Endodermal cell (in vitro differentiated cells): ENCODE measurements around the gene LRRC36. TPM values are rescaled to one million over a fixed set of nuclear protein-coding genes. Genes with fewer than 3 reads are reported as not detected.

Experiments
- DNase-seq: peaks from one replicate; pipeline ENCODE4 v3.0.0-alpha.2; 2017
- H3K27ac ChIP-seq: 2 replicates; pipeline ENCODE4 v1.5.1; 2013; ENCODE audit warnings: mild to moderate bottlenecking, low read depth, low read length, moderate library complexity
- H3K27me3 ChIP-seq: 2 replicates; pipeline ENCODE4 v1.6.1; 2013; ENCODE audit warnings: mild to moderate bottlenecking, low read length, moderate library complexity; ENCODE audit not compliant: insufficient read depth, control insufficient read depth, poor library complexity, severe bottlenecking
- H3K36me3 ChIP-seq: 2 replicates; pipeline ENCODE4 v1.7.0; 2013; ENCODE audit warnings: mild to moderate bottlenecking, low read length, moderate library complexity; ENCODE audit not compliant: control insufficient read depth, insufficient read depth
- H3K4me1 ChIP-seq: one replicate; pipeline ENCODE4 v1.7.0; 2013; ENCODE audit warnings: low read length; ENCODE audit not compliant: control insufficient read depth, insufficient read depth
- H3K4me3 ChIP-seq: 2 replicates; pipeline ENCODE4 v1.5.1; 2013; ENCODE audit warnings: mild to moderate bottlenecking, low read length, moderate library complexity
- H3K9ac ChIP-seq: 2 replicates; pipeline ENCODE4 v1.6.1; 2013; ENCODE audit warnings: mild to moderate bottlenecking, low read length, moderate library complexity; ENCODE audit not compliant: poor library complexity, severe bottlenecking; ENCODE audit errors: extremely low read depth
- H3K9me3 ChIP-seq: 2 replicates; pipeline ENCODE4 v1.6.1; 2013; ENCODE audit warnings: mild to moderate bottlenecking, low read length, moderate library complexity; ENCODE audit not compliant: control insufficient read depth
- H3K27ac Mint-ChIP-seq: 2 replicates; pipeline ENCODE4 v1.8.0; 2020; ENCODE audit warnings: mixed read lengths
- H3K27me3 Mint-ChIP-seq: 2 replicates; pipeline ENCODE4 v1.8.0; 2021; ENCODE audit warnings: mild to moderate bottlenecking, mixed read lengths; ENCODE audit not compliant: insufficient read depth
- H3K36me3 Mint-ChIP-seq: 2 replicates; pipeline ENCODE4 v1.8.0; 2020; ENCODE audit warnings: low read depth, mixed read lengths
- H3K4me1 Mint-ChIP-seq: 2 replicates; pipeline ENCODE4 v1.8.0; 2020; ENCODE audit warnings: mixed read lengths
- H3K4me3 Mint-ChIP-seq: 2 replicates; pipeline ENCODE4 v1.8.0; 2020; ENCODE audit warnings: mild to moderate bottlenecking, moderate library complexity, mixed read lengths
- H3K9me3 Mint-ChIP-seq: 2 replicates; pipeline ENCODE4 v1.8.0; 2020; ENCODE audit warnings: mild to moderate bottlenecking, mixed read lengths
- WGBS, 2 experiments: methylation state at CpG; one replicate each; pipeline versions ENCODE4 v1.1.5 to v1.1.7; 2013; ENCODE audit warnings: missing lambda C conversion rate in 2 of 2, mixed read lengths in 1 of 2; ENCODE audit not compliant: insufficient coverage in 1 of 2, insufficient read length in 1 of 2; 5-methylcytosine and 5-hydroxymethylcytosine counted together
- total RNA-seq, 2 donors: library from RNA; stranded (reverse); fragmentation: NEBNext Ultra II Directional in 1 of 2; extraction: Animal tissue kit (Norgen Biotek cat#: 25700) in 1 of 2; gene quantifications; 2 replicates in 1 of 2; 3 replicates in 1 of 2; pipeline ENCODE4 v1.2.1, GENCODE V29; 2021
- TF ChIP-seq, protein P1 (sequence below): fragments of 200-600 bp; sonication (generic); conservative IDR thresholded peaks from 2 replicates; pipeline ENCODE4 v1.5.0; 2021; ENCODE audit warnings: antibody characterized with exemption, mild to moderate bottlenecking

Gene LRRC36
- total RNA-seq, 2 donors from 2014 or later: 0.73 TPM; not detected in 1

GRCh38 chr16:67298277-67298676, 28.3 kb upstream of the LRRC36 start:
- Mint-ChIP-seq H3K27ac (no peak overlapping the region), H3K9me3 (no peaks in the 10 kb centered on the region), H3K4me3 (no peak overlapping the region), H3K4me1 (peaks cover 3% of the 10 kb centered on the region), H3K36me3 (no peaks in the 10 kb centered on the region), H3K27me3 (peaks cover 33% of the 10 kb centered on the region)
- peaks cover 8% of the 10 kb centered on the region for H3K4me1 ChIP-seq
- TF ChIP-seq, protein P1, sequence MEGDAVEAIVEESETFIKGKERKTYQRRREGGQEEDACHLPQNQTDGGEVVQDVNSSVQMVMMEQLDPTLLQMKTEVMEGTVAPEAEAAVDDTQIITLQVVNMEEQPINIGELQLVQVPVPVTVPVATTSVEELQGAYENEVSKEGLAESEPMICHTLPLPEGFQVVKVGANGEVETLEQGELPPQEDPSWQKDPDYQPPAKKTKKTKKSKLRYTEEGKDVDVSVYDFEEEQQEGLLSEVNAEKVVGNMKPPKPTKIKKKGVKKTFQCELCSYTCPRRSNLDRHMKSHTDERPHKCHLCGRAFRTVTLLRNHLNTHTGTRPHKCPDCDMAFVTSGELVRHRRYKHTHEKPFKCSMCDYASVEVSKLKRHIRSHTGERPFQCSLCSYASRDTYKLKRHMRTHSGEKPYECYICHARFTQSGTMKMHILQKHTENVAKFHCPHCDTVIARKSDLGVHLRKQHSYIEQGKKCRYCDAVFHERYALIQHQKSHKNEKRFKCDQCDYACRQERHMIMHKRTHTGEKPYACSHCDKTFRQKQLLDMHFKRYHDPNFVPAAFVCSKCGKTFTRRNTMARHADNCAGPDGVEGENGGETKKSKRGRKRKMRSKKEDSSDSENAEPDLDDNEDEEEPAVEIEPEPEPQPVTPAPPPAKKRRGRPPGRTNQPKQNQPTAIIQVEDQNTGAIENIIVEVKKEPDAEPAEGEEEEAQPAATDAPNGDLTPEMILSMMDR: no peak
- DNase-seq: no peak
- no peaks in the 10 kb centered on the region for H3K9me3 ChIP-seq
- H3K27me3 ChIP-seq: no peaks in the 10 kb centered on the region
- WGBS, 2 experiments: 87 to 93% methylated on average over 9 of the region's 9 CpGs
- no peak overlapping the region for H3K4me3 ChIP-seq
- no peak overlapping the region for H3K27ac ChIP-seq
- no peak overlapping the region for H3K9ac ChIP-seq
- no peaks in the 10 kb centered on the region for H3K36me3 ChIP-seq

- no peaks in the 10 kb centered on the region for H3K9me3 ChIP-seq
- DNase-seq: no peak
- Mint-ChIP-seq H3K27me3 (peaks cover 30% of the 10 kb centered on the region), H3K4me3 (no peak overlapping the region), H3K36me3 (no peaks in the 10 kb centered on the region), H3K27ac (no peak overlapping the region), H3K4me1 (peaks cover 3% of the 10 kb centered on the region), H3K9me3 (no peaks in the 10 kb centered on the region)
- H3K36me3 ChIP-seq: no peaks in the 10 kb centered on the region
- TF ChIP-seq, protein P1: no peak
- no peak overlapping the region for H3K4me3 ChIP-seq
- no peak overlapping the region for H3K9ac ChIP-seq
- H3K27ac ChIP-seq: no peak overlapping the region
- 96 to 99% methylated on average over 9 to 15 of the region's 15 CpGs for WGBS, 2 experiments
- no peaks in the 10 kb centered on the region for H3K27me3 ChIP-seq
- peaks cover 8% of the 10 kb centered on the region for H3K4me1 ChIP-seq
Observed at GRCh38 chr16:67299269-67299668, 27.3 kb upstream of the LRRC36 start.

DNA sequence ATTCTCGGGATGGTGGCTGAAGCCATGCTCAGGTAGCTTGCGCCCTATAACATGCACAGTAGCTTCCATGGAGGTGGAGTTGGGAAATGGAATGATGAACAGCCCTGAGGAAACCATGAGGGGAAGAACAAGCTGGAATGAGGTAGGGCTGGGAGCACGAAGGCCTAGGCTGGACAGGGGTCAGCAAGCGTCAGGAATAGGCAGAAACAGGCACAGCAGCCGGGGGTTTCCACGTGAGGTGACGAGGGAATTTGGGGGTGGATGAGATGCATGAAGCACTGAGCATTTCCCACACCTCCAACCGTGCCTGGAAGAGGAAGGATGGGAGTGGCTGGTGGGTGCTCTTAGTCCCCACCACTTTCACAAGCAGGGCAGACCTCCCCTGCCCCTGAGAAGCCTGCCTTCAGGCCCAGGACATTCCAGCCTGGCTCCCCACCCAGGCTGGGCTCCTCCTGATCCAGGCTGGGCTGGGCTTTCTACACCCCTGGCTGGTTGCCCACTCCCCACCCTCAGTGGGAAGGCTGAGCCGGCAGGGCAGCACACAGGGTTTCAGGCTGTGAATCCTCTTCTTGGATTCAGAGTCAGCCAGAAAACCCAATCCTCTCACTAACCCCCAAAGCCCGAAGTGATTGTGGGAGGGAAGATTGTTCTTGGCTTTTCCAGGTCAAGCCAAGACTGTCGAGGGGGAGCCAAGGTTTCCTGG, 25.4 kb upstream of the LRRC36 start:
- TF ChIP-seq, protein P1: no peak
- H3K9me3 Mint-ChIP-seq: peaks cover 9% of the 10 kb centered on the region

More for the DNA sequence above, 25.4 kb upstream of the LRRC36 start:
- Histone ChIP-seq H3K9me3 (no peaks in the 10 kb centered on the region), H3K4me3 (no peak overlapping the region), H3K4me1 (peaks cover 8% of the 10 kb centered on the region), H3K9ac (no peak overlapping the region), H3K27ac (no peak overlapping the region), H3K36me3 (no peaks in the 10 kb centered on the region), H3K27me3 (no peaks in the 10 kb centered on the region)
- H3K27me3 Mint-ChIP-seq: peaks cover 30% of the 10 kb centered on the region
- H3K36me3 Mint-ChIP-seq: no peaks in the 10 kb centered on the region
- DNase-seq: no peak
- H3K4me1 Mint-ChIP-seq: no peaks in the 10 kb centered on the region
- H3K27ac Mint-ChIP-seq: no peak overlapping the region
- 93 to 94% methylated on average over 6 to 11 of the region's 11 CpGs for WGBS, 2 experiments
- H3K4me3 Mint-ChIP-seq: no peak overlapping the region
